Esophagus squamous epithelium (tissue), 4 donors: ENCODE results near the gene RELN.

Source experiments
- POLR2A ChIP-seq, 4 donors: fragments of 450-650 bp; IDR thresholded peaks; one replicate each; pipeline ENCODE4 v1.6.1; 2017; ENCODE audit warnings: antibody characterized with exemption in 4 of 4, mild to moderate bottlenecking in 4 of 4, moderate library complexity in 3 of 4
- TF ChIP-seq, protein P1 (sequence below), 6 experiments: fragments of 450-650 bp in 4 of 6; fragments of 200-600 bp in 2 of 6; sonication (generic) in 2 of 6; IDR thresholded peaks; one replicate each; pipeline ENCODE4 v1.5.1; 2016 to 2019; ENCODE audit warnings: antibody characterized with exemption in 6 of 6, mild to moderate bottlenecking in 4 of 6, moderate library complexity in 4 of 6

DNA sequence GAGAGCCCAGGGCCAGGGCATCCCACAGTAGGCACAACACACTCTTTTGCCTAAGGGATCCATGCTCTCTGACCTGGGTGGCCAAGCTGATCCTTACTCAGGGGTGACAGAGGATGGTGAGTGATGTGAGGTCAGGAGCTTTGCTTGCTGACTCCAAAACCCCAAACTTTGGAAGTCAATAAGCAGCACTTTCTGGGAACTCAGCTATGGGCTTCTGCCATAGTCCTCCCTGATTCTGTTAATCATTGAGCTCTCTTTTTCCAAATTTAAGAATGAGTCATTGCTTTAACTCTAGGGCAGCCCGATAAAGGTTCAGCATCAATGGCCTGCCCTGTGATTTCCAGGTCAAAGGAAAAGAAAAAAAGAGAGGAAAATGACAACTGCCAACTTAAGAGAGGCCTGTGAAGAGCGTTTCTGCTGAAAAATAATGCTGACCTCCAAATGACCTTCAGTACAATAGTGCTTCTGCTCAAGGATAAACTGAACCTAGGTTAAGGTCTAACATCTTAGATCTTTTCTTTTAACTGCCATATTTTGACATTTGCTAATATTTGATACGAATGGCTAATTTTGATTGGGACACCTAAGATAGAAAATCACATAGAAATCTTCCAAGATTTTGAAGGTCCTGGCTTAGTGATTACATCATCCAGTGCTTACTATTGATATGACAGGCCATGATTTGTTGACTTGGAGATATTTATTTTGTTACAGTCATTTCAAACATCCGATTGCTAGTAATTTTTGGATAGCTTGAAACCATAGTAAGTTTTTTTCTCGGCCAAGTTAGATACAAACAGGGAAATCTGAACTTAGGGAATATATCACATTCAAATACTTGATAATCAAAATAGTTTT is 20.8 kb upstream of the RELN start:
- TF ChIP-seq, protein P1, sequence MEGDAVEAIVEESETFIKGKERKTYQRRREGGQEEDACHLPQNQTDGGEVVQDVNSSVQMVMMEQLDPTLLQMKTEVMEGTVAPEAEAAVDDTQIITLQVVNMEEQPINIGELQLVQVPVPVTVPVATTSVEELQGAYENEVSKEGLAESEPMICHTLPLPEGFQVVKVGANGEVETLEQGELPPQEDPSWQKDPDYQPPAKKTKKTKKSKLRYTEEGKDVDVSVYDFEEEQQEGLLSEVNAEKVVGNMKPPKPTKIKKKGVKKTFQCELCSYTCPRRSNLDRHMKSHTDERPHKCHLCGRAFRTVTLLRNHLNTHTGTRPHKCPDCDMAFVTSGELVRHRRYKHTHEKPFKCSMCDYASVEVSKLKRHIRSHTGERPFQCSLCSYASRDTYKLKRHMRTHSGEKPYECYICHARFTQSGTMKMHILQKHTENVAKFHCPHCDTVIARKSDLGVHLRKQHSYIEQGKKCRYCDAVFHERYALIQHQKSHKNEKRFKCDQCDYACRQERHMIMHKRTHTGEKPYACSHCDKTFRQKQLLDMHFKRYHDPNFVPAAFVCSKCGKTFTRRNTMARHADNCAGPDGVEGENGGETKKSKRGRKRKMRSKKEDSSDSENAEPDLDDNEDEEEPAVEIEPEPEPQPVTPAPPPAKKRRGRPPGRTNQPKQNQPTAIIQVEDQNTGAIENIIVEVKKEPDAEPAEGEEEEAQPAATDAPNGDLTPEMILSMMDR (IDR thresholded peaks at IDR 0.05) = no peak
- no peak for TF ChIP-seq POLR2A (IDR thresholded peaks at IDR 0.05)
